Keratinocyte (primary cell): ENCODE measurements around the gene APOM. TPM values are rescaled to one million over a fixed set of nuclear protein-coding genes. Genes with fewer than 3 reads are reported as not detected.

Experiments
- DNase-seq: peaks from one replicate; pipeline ENCODE4 v3.0.0-alpha.2; 2011; ENCODE audit warnings: low read depth, missing footprints, low spot score
- FAIRE-seq: peaks from 2 replicates; lab custom pipeline; 2011; peaks lifted over from hg19 to GRCh38; lab: Jason Lieb, UNC
- H2AFZ ChIP-seq: 2 replicates; pipeline ENCODE4 v1.6.0; 2012; ENCODE audit warnings: low read length, control low read depth, inconsistent platforms; ENCODE audit not compliant: control insufficient read depth
- H3K27ac ChIP-seq: 2 replicates; pipeline ENCODE4 v1.5.1; 2011; ENCODE audit warnings: low read length; ENCODE audit not compliant: control insufficient read depth, insufficient read depth
- H3K27me3 ChIP-seq: 3 replicates; pipeline ENCODE4 v1.6.0; 2011; ENCODE audit warnings: low read length; ENCODE audit not compliant: control insufficient read depth, insufficient read depth; ENCODE audit errors: extremely low read depth
- H3K36me3 ChIP-seq, 2 experiments: 2 replicates in 1 of 2; 3 replicates in 1 of 2; pipeline ENCODE4 v1.5.1; 2011; ENCODE audit warnings: low read length in 2 of 2, mild to moderate bottlenecking in 1 of 2; ENCODE audit not compliant: control insufficient read depth in 2 of 2, insufficient read depth in 2 of 2; ENCODE audit errors: extremely low read depth in 1 of 2
- H3K4me1 ChIP-seq: 3 replicates; pipeline ENCODE4 v1.5.1; 2011; ENCODE audit warnings: low read length; ENCODE audit not compliant: control insufficient read depth, insufficient read depth; ENCODE audit errors: extremely low read depth
- H3K4me2 ChIP-seq: 3 replicates; pipeline ENCODE4 v1.6.0; 2011; ENCODE audit warnings: low read depth, low read length; ENCODE audit not compliant: control insufficient read depth, insufficient read depth; ENCODE audit errors: extremely low read depth
- H3K4me3 ChIP-seq, 3 experiments: fragments of 200-600 bp in 1 of 3; sonication (generic) in 1 of 3; 2 replicates in 2 of 3; 3 replicates in 1 of 3; pipeline ENCODE4 v1.5.1; 2011 to 2016; ENCODE audit warnings: low read length in 3 of 3, mild to moderate bottlenecking in 3 of 3, control low read depth in 2 of 3, inconsistent platforms in 1 of 3, low read depth in 1 of 3, mixed read lengths in 1 of 3, mixed run types in 1 of 3, moderate library complexity in 1 of 3; ENCODE audit not compliant: control insufficient read depth in 2 of 3, insufficient read depth in 2 of 3; ENCODE audit errors: extremely low read depth in 1 of 3
- H3K79me2 ChIP-seq: 2 replicates; pipeline ENCODE4 v1.6.0; 2012; ENCODE audit warnings: low read length; ENCODE audit not compliant: control insufficient read depth, insufficient read depth
- H3K9ac ChIP-seq: 3 replicates; pipeline ENCODE4 v1.6.0; 2011; ENCODE audit warnings: low read length; ENCODE audit not compliant: control insufficient read depth, insufficient read depth; ENCODE audit errors: extremely low read depth
- H3K9me1 ChIP-seq: 3 replicates; pipeline ENCODE4 v1.6.0; 2011; ENCODE audit warnings: low read length; ENCODE audit not compliant: control insufficient read depth, insufficient read depth; ENCODE audit errors: extremely low read depth
- H3K9me3 ChIP-seq: 2 replicates; pipeline ENCODE4 v1.5.1; 2012; ENCODE audit warnings: low read depth, low read length; ENCODE audit not compliant: control insufficient read depth
- H4K20me1 ChIP-seq: 3 replicates; pipeline ENCODE4 v1.6.0; 2011; ENCODE audit warnings: low read length; ENCODE audit not compliant: control insufficient read depth, insufficient read depth; ENCODE audit errors: extremely low read depth
- EZH2 ChIP-seq: IDR thresholded peaks from one replicate; pipeline ENCODE4 v1.6.1; 2012; ENCODE audit warnings: inconsistent platforms, mild to moderate bottlenecking, low read length, moderate library complexity
- dilution Hi-C: fragments of 300-500 bp; cut with MboI; formaldehyde crosslinking; loops from one replicate; pipeline ENCODE4 v1.7.0; 2020; ENCODE audit warnings: low sequenced_read_pairs; ENCODE audit not compliant: extremely low pct_ligation_motif_present
- polyA plus RNA-seq, 5 experiments: library from polyadenylated mRNA; depleted of rRNA in 3 of 5; stranded (reverse) in 3 of 5; stranded (forward) in 1 of 5; unstranded in 1 of 5; fragments of >200 nt; gene quantifications; 1 replicate in 1 of 5; 2 replicates in 3 of 5; 3 replicates in 1 of 5; pipeline versions ENCODE4 v1.2.1 to v1.2.3, GENCODE V29; 2011 to 2012; ENCODE audit warnings: missing spikeins in 2 of 5, low read depth in 1 of 5, low replicate concordance in 1 of 5
- TF ChIP-seq, protein P1 (sequence below), 3 experiments: IDR thresholded peaks in 1 of 3; conservative IDR thresholded peaks in 1 of 3; optimal IDR thresholded peaks in 1 of 3; 2 replicates in 2 of 3; 3 replicates in 1 of 3; pipeline versions ENCODE3 to v1.5.1; 2011; ENCODE audit warnings: low read length in 3 of 3, mild to moderate bottlenecking in 3 of 3, moderate library complexity in 2 of 3, control low read depth in 1 of 3, inconsistent platforms in 1 of 3; ENCODE audit not compliant: insufficient read depth in 2 of 3; ENCODE audit errors: extremely low read depth in 1 of 3

The APOM gene
- polyA plus RNA-seq, 1 donor (not counting 4 experiments of a cell fraction or from before 2014, with no cell fraction given): 1.4 TPM

DNA sequence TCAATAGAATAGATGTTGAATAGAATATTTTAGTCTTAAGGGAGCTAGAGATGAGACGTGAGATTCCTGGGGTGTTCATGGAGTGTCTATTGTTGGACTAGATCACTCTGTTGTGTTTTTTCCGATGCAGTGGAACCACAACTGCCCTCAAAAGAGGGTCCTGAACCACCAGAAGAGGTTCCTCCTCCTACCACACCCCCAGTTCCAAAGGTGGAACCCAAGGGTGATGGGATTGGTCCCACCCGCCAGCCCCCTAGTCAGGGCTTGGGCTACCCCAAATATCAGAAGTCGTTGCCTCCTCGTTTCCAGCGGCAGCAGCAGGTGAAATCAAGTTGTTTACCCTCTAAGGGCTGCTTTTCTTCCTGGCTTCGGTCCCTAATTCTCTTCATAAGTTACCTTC is 26.7 kb upstream of the APOM start:
- Histone ChIP-seq H4K20me1 (peaks cover 17% of the 10 kb centered on the region), H2AFZ (no peak overlapping the region), H3K4me2 (no peak overlapping the region), H3K27ac (no peak overlapping the region), H3K36me3 (peaks cover 81 to 93% of the 10 kb centered on the region in 2 experiments), H3K27me3 (no peaks in the 10 kb centered on the region), H3K9me1 (no peaks in the 10 kb centered on the region), H3K9ac (no peak overlapping the region), H3K4me1 (no peaks in the 10 kb centered on the region), H3K79me2 (peaks cover 70% of the 10 kb centered on the region), H3K9me3 (no peaks in the 10 kb centered on the region), H3K4me3 (no peak overlapping the region)
- no peak for DNase-seq
- TF ChIP-seq, protein P1, sequence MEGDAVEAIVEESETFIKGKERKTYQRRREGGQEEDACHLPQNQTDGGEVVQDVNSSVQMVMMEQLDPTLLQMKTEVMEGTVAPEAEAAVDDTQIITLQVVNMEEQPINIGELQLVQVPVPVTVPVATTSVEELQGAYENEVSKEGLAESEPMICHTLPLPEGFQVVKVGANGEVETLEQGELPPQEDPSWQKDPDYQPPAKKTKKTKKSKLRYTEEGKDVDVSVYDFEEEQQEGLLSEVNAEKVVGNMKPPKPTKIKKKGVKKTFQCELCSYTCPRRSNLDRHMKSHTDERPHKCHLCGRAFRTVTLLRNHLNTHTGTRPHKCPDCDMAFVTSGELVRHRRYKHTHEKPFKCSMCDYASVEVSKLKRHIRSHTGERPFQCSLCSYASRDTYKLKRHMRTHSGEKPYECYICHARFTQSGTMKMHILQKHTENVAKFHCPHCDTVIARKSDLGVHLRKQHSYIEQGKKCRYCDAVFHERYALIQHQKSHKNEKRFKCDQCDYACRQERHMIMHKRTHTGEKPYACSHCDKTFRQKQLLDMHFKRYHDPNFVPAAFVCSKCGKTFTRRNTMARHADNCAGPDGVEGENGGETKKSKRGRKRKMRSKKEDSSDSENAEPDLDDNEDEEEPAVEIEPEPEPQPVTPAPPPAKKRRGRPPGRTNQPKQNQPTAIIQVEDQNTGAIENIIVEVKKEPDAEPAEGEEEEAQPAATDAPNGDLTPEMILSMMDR (optimal IDR thresholded peaks at IDR 0.05 in 1 of 3, IDR thresholded peaks at IDR 0.05 in 1 of 3, conservative IDR thresholded peaks at IDR 0.05 in 1 of 3; ENCODE audit: extremely low read depth in 1 of 3, insufficient read depth in 2 of 3, low read length in 3 of 3): no peak
- TF ChIP-seq EZH2: no peak
- no peak for FAIRE-seq
- dilution Hi-C loops: no loop called here

GRCh38 chr6:31630177-31630934 is 25.3 kb upstream of the APOM start:
- no peak overlapping the region for H3K27ac ChIP-seq
- H3K36me3 ChIP-seq: peaks cover 84 to 92% of the 10 kb centered on the region in 2 experiments
- FAIRE-seq (no peak), DNase-seq (no peak)
- dilution Hi-C loops: no loop called here
- peaks cover 57% of the 10 kb centered on the region for H3K79me2 ChIP-seq
- no peak overlapping the region for H3K9ac ChIP-seq
- no peaks in the 10 kb centered on the region for H3K4me1 ChIP-seq
- TF ChIP-seq, protein P1 (optimal IDR thresholded peaks at IDR 0.05 in 1 of 3, IDR thresholded peaks at IDR 0.05 in 1 of 3, conservative IDR thresholded peaks at IDR 0.05 in 1 of 3; ENCODE audit: extremely low read depth in 1 of 3, insufficient read depth in 2 of 3, low read length in 3 of 3): no peak
- TF ChIP-seq EZH2: no peak
- no peaks in the 10 kb centered on the region for H3K9me1 ChIP-seq
- no peaks in the 10 kb centered on the region for H3K27me3 ChIP-seq
- H3K4me3 ChIP-seq: no peak overlapping the region
- H3K9me3 ChIP-seq: no peaks in the 10 kb centered on the region
- no peak overlapping the region for H3K4me2 ChIP-seq
- peaks cover 15% of the 10 kb centered on the region for H4K20me1 ChIP-seq
- H2AFZ ChIP-seq: no peak overlapping the region
